Heart left ventricle (tissue), 13 donors: ENCODE data around the gene SMC3.

Source experiments
- POLR2A ChIP-seq, 2 donors: fragments of 450-650 bp; IDR thresholded peaks; one replicate each; pipeline ENCODE4 v1.6.1; 2017; ENCODE audit warnings: antibody characterized with exemption in 2 of 2, mild to moderate bottlenecking in 2 of 2, moderate library complexity in 2 of 2
- TF ChIP-seq, protein P1 (sequence below), 12 donors: fragments of 200-600 bp; sonication (generic) in 4 of 12; IDR thresholded peaks; one replicate each; pipeline versions ENCODE4 v1.5.0 to v1.8.0; 2018 to 2022; ENCODE audit warnings: antibody characterized with exemption in 12 of 12, mild to moderate bottlenecking in 5 of 12
- donor health status: ischemic (EF 13 %, LVEDD 7.1; RV severe dilation, severe dysfunction).
- donor health status: DM: no; HTN: yes; CAD: no.
- donor health status: DM: no; HTN: no; CAD: no.
- donor health status: ischemic (EF 25% LVEDD 6.9; RV normal size, moderate dysfunction).
- donor health status: ischemic (EF 25% LVEDD 5.7; RV mildly dilated, moderate dysfunction).
- donor health status: ischemic (EF 35%, LVEDD 5.7; RV mildly dilated, moderate dysfunction).
- donor health status: nonischemic (EF 11% LVEDD 7.7; RV severe dilation, severe dysfunction).
- donor health status: DM: yes; HTN: yes; CAD: no.
- donor health status: PGD.
- donor health status: ischemic (EF 29% LVEDD 5.4; RV normal size, mild dysfunction).
- donor health status: nonischemic (EF 23%, LVEDD 6.1; RV moderate dilation, normal function).

DNA sequence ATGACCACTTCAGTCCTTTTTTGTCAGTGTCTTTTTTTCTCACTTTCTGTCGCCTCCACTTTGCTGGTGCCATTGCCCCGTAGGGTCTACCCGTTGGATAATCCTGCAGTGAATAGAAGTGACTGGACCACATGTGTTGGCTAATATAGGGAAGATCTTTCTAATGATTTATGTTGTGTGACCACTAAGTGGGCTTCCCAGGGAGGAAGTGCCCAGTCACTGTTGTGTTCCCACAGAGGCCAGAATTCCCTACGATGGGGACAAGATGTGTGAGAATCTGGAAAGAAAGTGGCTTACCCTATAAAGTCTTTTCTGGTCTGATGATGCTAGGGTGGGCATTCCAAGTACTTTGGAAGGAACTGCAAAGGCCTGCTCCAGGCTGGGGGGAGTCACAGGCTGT is 28.4 kb upstream of the SMC3 start:
- no peak for TF ChIP-seq POLR2A (IDR thresholded peaks at IDR 0.05)
- TF ChIP-seq, protein P1, sequence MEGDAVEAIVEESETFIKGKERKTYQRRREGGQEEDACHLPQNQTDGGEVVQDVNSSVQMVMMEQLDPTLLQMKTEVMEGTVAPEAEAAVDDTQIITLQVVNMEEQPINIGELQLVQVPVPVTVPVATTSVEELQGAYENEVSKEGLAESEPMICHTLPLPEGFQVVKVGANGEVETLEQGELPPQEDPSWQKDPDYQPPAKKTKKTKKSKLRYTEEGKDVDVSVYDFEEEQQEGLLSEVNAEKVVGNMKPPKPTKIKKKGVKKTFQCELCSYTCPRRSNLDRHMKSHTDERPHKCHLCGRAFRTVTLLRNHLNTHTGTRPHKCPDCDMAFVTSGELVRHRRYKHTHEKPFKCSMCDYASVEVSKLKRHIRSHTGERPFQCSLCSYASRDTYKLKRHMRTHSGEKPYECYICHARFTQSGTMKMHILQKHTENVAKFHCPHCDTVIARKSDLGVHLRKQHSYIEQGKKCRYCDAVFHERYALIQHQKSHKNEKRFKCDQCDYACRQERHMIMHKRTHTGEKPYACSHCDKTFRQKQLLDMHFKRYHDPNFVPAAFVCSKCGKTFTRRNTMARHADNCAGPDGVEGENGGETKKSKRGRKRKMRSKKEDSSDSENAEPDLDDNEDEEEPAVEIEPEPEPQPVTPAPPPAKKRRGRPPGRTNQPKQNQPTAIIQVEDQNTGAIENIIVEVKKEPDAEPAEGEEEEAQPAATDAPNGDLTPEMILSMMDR (IDR thresholded peaks at IDR 0.05) = no peak
